Esophagus squamous epithelium (tissue), 4 donors: ENCODE measurements around the gene SPZ1.

Source experiments
- CTCF ChIP-seq, 6 experiments: fragments of 450-650 bp in 4 of 6; fragments of 200-600 bp in 2 of 6; sonication (generic) in 2 of 6; IDR thresholded peaks; one replicate each; pipeline ENCODE4 v1.5.1; 2016 to 2019; ENCODE audit warnings: antibody characterized with exemption in 6 of 6, mild to moderate bottlenecking in 4 of 6, moderate library complexity in 4 of 6
- POLR2A ChIP-seq, 4 donors: fragments of 450-650 bp; IDR thresholded peaks; one replicate each; pipeline ENCODE4 v1.6.1; 2017; ENCODE audit warnings: antibody characterized with exemption in 4 of 4, mild to moderate bottlenecking in 4 of 4, moderate library complexity in 3 of 4

- TF ChIP-seq CTCF (IDR thresholded peaks at IDR 0.05) (no peak), POLR2A (IDR thresholded peaks at IDR 0.05) (no peak)
Measured at GRCh38 chr5:80283360-80283759, 36.4 kb upstream of the SPZ1 start.
